Skeletal muscle tissue (tissue), 4 donors: ENCODE data around the gene TMEM198. TPM values are rescaled to one million over a fixed set of nuclear protein-coding genes. Genes with fewer than 3 reads are reported as not detected.

ENCODE experiments used
- H3K27ac ChIP-seq: one replicate; pipeline ENCODE4 v1.7.0; 2013; ENCODE audit warnings: mild to moderate bottlenecking, low read depth, low read length, inconsistent platforms
- H3K27me3 ChIP-seq, 3 donors: one replicate each; pipeline ENCODE4 v1.7.0; 2013; ENCODE audit warnings: low read length in 3 of 3; ENCODE audit not compliant: control insufficient read depth in 3 of 3, insufficient read depth in 3 of 3
- H3K36me3 ChIP-seq, 3 donors: one replicate each; pipeline ENCODE4 v1.7.0; 2013; ENCODE audit warnings: low read length in 3 of 3; ENCODE audit not compliant: control insufficient read depth in 3 of 3, insufficient read depth in 3 of 3
- H3K4me1 ChIP-seq, 3 donors: one replicate each; pipeline ENCODE4 v1.7.0; 2013; ENCODE audit warnings: low read length in 3 of 3, mild to moderate bottlenecking in 3 of 3; ENCODE audit not compliant: control insufficient read depth in 3 of 3, insufficient read depth in 3 of 3
- H3K4me3 ChIP-seq, 3 donors: one replicate each; pipeline ENCODE4 v1.7.0; 2013; ENCODE audit warnings: low read length in 3 of 3
- H3K9ac ChIP-seq, 3 donors: one replicate each; pipeline ENCODE4 v1.7.0; 2013; ENCODE audit warnings: low read length in 3 of 3, mild to moderate bottlenecking in 3 of 3, moderate library complexity in 2 of 3, low read depth in 1 of 3
- H3K9me3 ChIP-seq, 3 donors: one replicate each; pipeline ENCODE4 v1.7.0; 2013; ENCODE audit warnings: low read length in 3 of 3; ENCODE audit not compliant: control insufficient read depth in 3 of 3
- total RNA-seq: library from RNA; depleted of rRNA; stranded (reverse); fragments of >200 nt; gene quantifications from one replicate; pipeline ENCODE4 v1.2.3, GENCODE V29; 2014
- donor health status: Osteomylitis.

TMEM198 gene
- total RNA-seq, 1 donor from 2014 or later: 2.1 TPM

DNA sequence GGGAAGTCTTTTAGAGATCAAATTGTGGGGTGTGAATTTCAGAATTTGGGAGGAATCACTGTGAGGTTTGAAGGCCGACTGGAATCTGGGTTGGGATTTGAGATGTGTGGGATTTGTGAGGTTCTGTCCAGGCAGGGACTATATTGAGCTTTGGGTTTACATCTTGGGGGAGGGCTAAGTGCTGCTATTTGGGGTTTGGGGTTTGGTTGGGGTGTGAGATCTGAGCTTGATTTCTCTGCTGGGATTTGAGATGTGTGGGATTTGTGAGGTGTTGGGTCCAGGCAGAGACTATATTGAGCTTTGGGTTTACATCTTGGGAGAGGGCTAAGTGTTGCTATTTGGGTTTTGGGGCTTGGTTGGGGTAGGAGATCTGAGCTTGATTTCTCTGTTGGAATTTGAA is 44.3 kb upstream of the TMEM198 start:
- no peaks in the 10 kb centered on the region for H3K27me3 ChIP-seq
- H3K9me3 ChIP-seq: no peaks in the 10 kb centered on the region
- H3K4me1 ChIP-seq: peaks cover 48 to 56% (median 51%) of the 10 kb centered on the region in 3 donors
- peak overlapping the region; percentile 90 to 93 (median 91) for H3K9ac ChIP-seq
- peaks cover 18 to 29% (median 19%) of the 10 kb centered on the region in 3 donors for H3K36me3 ChIP-seq
- H3K4me3 ChIP-seq: peak overlapping the region; percentile 79 to 92 (median 89)
- no peak overlapping the region for H3K27ac ChIP-seq

DNA sequence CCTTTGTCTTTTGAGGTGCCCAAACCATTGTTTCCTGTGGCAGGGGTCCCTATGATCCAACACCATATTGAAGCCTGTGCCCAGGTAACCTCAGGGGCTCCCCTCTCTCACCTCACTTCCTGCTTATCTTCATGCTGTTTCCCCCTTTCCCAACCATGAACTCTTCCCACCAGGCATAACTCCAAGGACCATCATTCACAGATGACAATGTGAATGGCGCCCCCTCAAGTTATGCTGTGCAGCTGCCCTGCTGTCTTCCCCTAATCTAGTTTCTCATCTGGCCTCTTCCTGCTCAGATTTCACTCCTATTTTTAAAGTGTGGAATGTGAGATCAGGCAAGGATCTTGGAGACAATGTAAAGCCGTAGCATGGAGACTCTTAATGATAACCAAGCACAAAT is 43.7 kb upstream of the TMEM198 start:
- no peak overlapping the region for H3K27ac ChIP-seq
- H3K9ac ChIP-seq: no peak overlapping the region
- no peaks in the 10 kb centered on the region for H3K9me3 ChIP-seq
- no peaks in the 10 kb centered on the region for H3K27me3 ChIP-seq
- H3K36me3 ChIP-seq: peaks cover 19 to 35% (median 20%) of the 10 kb centered on the region in 3 donors
- no peak overlapping the region for H3K4me3 ChIP-seq
- peaks cover 46 to 51% (median 49%) of the 10 kb centered on the region in 3 donors for H3K4me1 ChIP-seq

- Histone ChIP-seq H3K9me3 (no peaks in the 10 kb centered on the region), H3K4me3 (no peak overlapping the region), H3K27ac (no peak overlapping the region), H3K36me3 (peaks cover 28 to 48% (median 32%) of the 10 kb centered on the region in 3 donors), H3K9ac (no peak overlapping the region), H3K4me1 (peaks cover 32 to 33% (median 32%) of the 10 kb centered on the region in 3 donors), H3K27me3 (no peaks in the 10 kb centered on the region)
Measured at GRCh38 chr2:219501849-219502248, 42.0 kb upstream of the TMEM198 start.

GRCh38 chr2:219502618-219503017 is 41.2 kb upstream of the TMEM198 start:
- no peaks in the 10 kb centered on the region for H3K9me3 ChIP-seq
- peaks cover 24 to 26% (median 24%) of the 10 kb centered on the region in 3 donors for H3K4me1 ChIP-seq
- H3K36me3 ChIP-seq: peaks cover 28 to 48% (median 32%) of the 10 kb centered on the region in 3 donors

GRCh38 chr2:219505585-219505984 is 38.2 kb upstream of the TMEM198 start:
- Histone ChIP-seq H3K4me1 (peaks cover 9 to 12% (median 9%) of the 10 kb centered on the region in 3 donors), H3K9ac (no peak overlapping the region), H3K9me3 (no peaks in the 10 kb centered on the region), H3K36me3 (peaks cover 28 to 48% (median 32%) of the 10 kb centered on the region in 3 donors), H3K27ac (no peak overlapping the region), H3K27me3 (peaks cover 5 to 18% (median 6%) of the 10 kb centered on the region in 3 donors), H3K4me3 (no peak overlapping the region)

More at GRCh38 chr2:219502618-219503017, 41.2 kb upstream of the TMEM198 start:
- Histone ChIP-seq H3K27ac (no peak overlapping the region), H3K9ac (no peak overlapping the region), H3K4me3 (no peak overlapping the region), H3K27me3 (peaks cover 0 to 2% (median 0%) of the 10 kb centered on the region in 3 donors)

GRCh38 chr2:219506153-219506801 is 37.6 kb upstream of the TMEM198 start:
- H3K27ac ChIP-seq: no peak overlapping the region
- peaks cover 5 to 23% (median 7%) of the 10 kb centered on the region in 3 donors for H3K27me3 ChIP-seq
- peaks cover 9 to 12% (median 9%) of the 10 kb centered on the region in 3 donors for H3K4me1 ChIP-seq
- no peak overlapping the region for H3K9ac ChIP-seq
- H3K4me3 ChIP-seq: no peak overlapping the region
- H3K9me3 ChIP-seq: no peaks in the 10 kb centered on the region
- H3K36me3 ChIP-seq: peaks cover 28 to 47% (median 31%) of the 10 kb centered on the region in 3 donors

DNA sequence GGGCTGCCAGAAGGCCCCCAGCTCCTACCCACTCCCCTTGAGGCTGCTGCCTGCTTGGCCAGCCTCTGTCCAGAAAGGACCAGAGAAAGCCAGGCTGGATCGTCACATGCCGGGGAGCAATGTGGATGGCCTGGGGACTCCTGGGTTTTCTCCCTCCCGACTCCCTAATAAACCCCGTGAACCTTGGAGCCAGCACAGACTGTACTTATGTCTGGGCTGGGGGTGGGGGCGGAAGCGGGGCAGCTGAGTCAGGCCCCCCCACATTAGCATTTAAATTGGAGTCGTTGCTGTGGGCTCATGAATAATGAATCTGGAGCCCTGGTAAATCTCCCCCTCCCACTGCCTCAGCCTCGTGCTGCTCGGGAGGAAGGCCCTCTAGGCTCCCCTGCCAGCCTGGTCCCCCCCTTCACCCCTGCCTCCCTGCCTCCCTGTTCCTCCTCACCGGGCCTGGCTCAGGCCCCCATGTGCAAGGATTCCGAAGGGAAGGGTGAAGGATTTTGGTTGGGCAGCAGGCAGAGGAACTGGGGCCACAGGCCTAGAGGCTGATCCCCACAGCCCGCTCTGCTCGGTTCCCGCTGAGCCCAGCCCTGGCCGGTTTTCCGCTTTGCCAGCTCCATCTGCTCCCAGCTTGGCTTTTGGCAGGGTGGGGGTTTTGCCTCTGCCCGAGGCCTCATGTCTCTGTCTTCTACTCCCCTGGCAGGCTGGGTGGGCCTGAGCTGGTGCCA is 36.9 kb upstream of the TMEM198 start:
- Histone ChIP-seq H3K4me1 (peaks cover 9 to 12% (median 9%) of the 10 kb centered on the region in 3 donors), H3K27ac (no peak overlapping the region), H3K27me3 (peaks cover 7 to 28% (median 8%) of the 10 kb centered on the region in 3 donors), H3K9me3 (no peaks in the 10 kb centered on the region), H3K4me3 (no peak overlapping the region), H3K36me3 (peaks cover 26 to 40% (median 28%) of the 10 kb centered on the region in 3 donors), H3K9ac (no peak overlapping the region)

GRCh38 chr2:219507581-219508443 is 36.0 kb upstream of the TMEM198 start:
- H3K9ac ChIP-seq: no peak overlapping the region
- peaks cover 14 to 36% (median 14%) of the 10 kb centered on the region in 3 donors for H3K27me3 ChIP-seq
- H3K4me3 ChIP-seq: no peak overlapping the region
- no peak overlapping the region for H3K27ac ChIP-seq
- no peaks in the 10 kb centered on the region for H3K9me3 ChIP-seq
- H3K4me1 ChIP-seq: peaks cover 9 to 12% (median 11%) of the 10 kb centered on the region in 3 donors
- peaks cover 20 to 33% (median 28%) of the 10 kb centered on the region in 3 donors for H3K36me3 ChIP-seq

DNA sequence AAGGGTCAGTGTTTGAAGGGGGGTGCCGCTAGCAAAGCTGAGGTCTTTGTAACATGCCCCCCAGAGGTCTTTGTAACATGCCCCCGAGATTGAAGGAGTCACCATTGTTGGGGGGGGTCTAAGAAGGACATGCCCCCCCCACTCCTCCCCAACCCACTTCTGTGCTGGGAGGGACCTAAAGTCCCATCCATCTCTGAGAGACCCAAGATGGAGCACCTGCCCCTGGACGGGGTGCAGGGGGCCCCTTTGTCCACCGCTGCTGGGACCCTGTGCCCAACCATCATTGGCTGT is 35.4 kb upstream of the TMEM198 start:
- H3K4me3 ChIP-seq: no peak overlapping the region
- H3K27me3 ChIP-seq: peaks cover 17 to 42% (median 19%) of the 10 kb centered on the region in 3 donors
- H3K27ac ChIP-seq: no peak overlapping the region
- H3K9me3 ChIP-seq: no peaks in the 10 kb centered on the region
- H3K4me1 ChIP-seq: peaks cover 9 to 12% (median 11%) of the 10 kb centered on the region in 3 donors
- peaks cover 20 to 31% (median 26%) of the 10 kb centered on the region in 3 donors for H3K36me3 ChIP-seq
- no peak overlapping the region for H3K9ac ChIP-seq
